ENCODE data around the gene ATP9B. TPM values are rescaled to one million over a fixed set of nuclear protein-coding genes. Genes with fewer than 3 reads are reported as not detected.

Gene ATP9B
- total and polyA plus RNA-seq, 10 of the 15 experiments (the other 5 are each of a cell fraction or from before 2014, with no cell fraction given): 0.74 to 20.7 (median 12.9) TPM

- no peak for FAIRE-seq
- CTCF ChIA-PET: interaction anchor here (0.6 to 3.7 kb wide), 12 partner anchors 17 to 246 kb away, joined by 3 to 31 read pairs (median 4); no protein-coding TSS in a partner anchor
- no peak for DNase-seq (ENCODE audit: low read depth, low spot score)
These were observed 328.1 kb downstream of the ATP9B start for GRCh38 chr18:79397247-79397829.

More at GRCh38 chr18:79397247-79397829, 328.1 kb downstream of the ATP9B start:
- WGBS (ENCODE audit: insufficient coverage, insufficient replicate concordance, low lambda C conversion rate, missing lambda C conversion rate): 94% methylated on average over 26 of the region's 27 CpGs
- Histone ChIP-seq H4K20me1 (ENCODE audit: control insufficient read depth, insufficient read depth) (no peaks in the 10 kb centered on the region), H3K27ac (ENCODE audit: control insufficient read depth, insufficient read depth) (no peak overlapping the region), H3K27me3 (replicated peaks in 1 of 2; ENCODE audit: control insufficient read depth in 2 of 2, insufficient read depth in 2 of 2, low read length in 1 of 2) (peaks cover 2 to 18% of the 10 kb centered on the region in 2 experiments; a peak in 3 of 4 replicates), H3K9ac (ENCODE audit: control insufficient read depth, insufficient read depth, low read length) (no peak overlapping the region; the same call in 1 of the 2 replicates), H3K4me2 (ENCODE audit: control insufficient read depth, insufficient read depth) (0 out of 2 replicates have a peak overlapping the region, but pooled peaks have one; percentile 75), H3K79me2 (ENCODE audit: control insufficient read depth, insufficient read depth, low read length) (no peaks in the 10 kb centered on the region; the same call in 1 of the 2 replicates), H2AFZ (ENCODE audit: control insufficient read depth, low read depth, low read length) (no peak overlapping the region), H3K4me1 (ENCODE audit: control insufficient read depth, insufficient read depth, low read length) (peaks cover 16% of the 10 kb centered on the region), H3K9me3 (replicated peaks; ENCODE audit: control insufficient read depth, insufficient read depth, low read length) (no peaks in the 10 kb centered on the region), H3K36me3 (ENCODE audit: control insufficient read depth in 2 of 2, insufficient read depth in 2 of 2, low read length in 1 of 2) (no peaks in the 10 kb centered on the region), H3K4me3 (no peak overlapping the region)
- TF ChIP-seq KDM1A (IDR thresholded peaks at IDR 0.05; ENCODE audit: borderline replicate concordance) (no peak), RAD51 (IDR thresholded peaks at IDR 0.05) (no peak), BMI1 (IDR thresholded peaks at IDR 0.05; ENCODE audit: borderline replicate concordance) (no peak), SRF (IDR thresholded peaks at IDR 0.05; ENCODE audit: low read depth in 2 of 2, low read length in 2 of 2) (no peak), PAX5 (IDR thresholded peaks at IDR 0.05; ENCODE audit: borderline replicate concordance, low read depth, low read length) (no peak), JUND (IDR thresholded peaks at IDR 0.05; ENCODE audit: low read depth, low read length) (no peak), MTA2 (IDR thresholded peaks at IDR 0.05; ENCODE audit: low read depth) (no peak)
- ChIA-PET RAD21 (ENCODE audit: unreplicated experiment) (interaction anchor here (0.6 to 4.4 kb wide), 16 partner anchors 8 to 246 kb away, joined by 3 to 38 read pairs (median 6); no protein-coding TSS in a partner anchor), POLR2A (interaction anchor here (0.6 to 2.7 kb wide), 6 partner anchors 8 to 127 kb away, joined by 3 to 16 read pairs (median 4); no protein-coding TSS in a partner anchor), SMC1A (ENCODE audit: uncharacterized antibody, unreplicated experiment) (interaction anchor here (0.6 to 4.3 kb wide), 9 partner anchors 8 to 590 kb away, joined by 3 to 22 read pairs (median 4); no protein-coding TSS in a partner anchor)
- ATAC-seq: no peak
- intact Hi-C loops (cut with micrococcal nuclease; ENCODE audit: unreplicated experiment) (loop anchor here (5.0 kb wide), 2 partner anchors 70 to 130 kb away; no protein-coding TSS in a partner anchor), in situ Hi-C loops (cut with MboI) (loop anchor here (10.0 kb wide), 1 partner anchor 557 kb away; the partner anchor contains the start of gene SLC66A2)
- TSS peak; percentile 42 for BruUV-seq (replicated peaks)
